ENCODE measurements around the gene CACNA2D1. TPM values are rescaled to one million over a fixed set of nuclear protein-coding genes. Genes with fewer than 3 reads are reported as not detected.
A peak's percentile ranks its signal among the peaks of the same experiment; 100 is the strongest.

Gene CACNA2D1
- total RNA-seq, 1 experiment from 2014 or later: 36.2 TPM

DNA sequence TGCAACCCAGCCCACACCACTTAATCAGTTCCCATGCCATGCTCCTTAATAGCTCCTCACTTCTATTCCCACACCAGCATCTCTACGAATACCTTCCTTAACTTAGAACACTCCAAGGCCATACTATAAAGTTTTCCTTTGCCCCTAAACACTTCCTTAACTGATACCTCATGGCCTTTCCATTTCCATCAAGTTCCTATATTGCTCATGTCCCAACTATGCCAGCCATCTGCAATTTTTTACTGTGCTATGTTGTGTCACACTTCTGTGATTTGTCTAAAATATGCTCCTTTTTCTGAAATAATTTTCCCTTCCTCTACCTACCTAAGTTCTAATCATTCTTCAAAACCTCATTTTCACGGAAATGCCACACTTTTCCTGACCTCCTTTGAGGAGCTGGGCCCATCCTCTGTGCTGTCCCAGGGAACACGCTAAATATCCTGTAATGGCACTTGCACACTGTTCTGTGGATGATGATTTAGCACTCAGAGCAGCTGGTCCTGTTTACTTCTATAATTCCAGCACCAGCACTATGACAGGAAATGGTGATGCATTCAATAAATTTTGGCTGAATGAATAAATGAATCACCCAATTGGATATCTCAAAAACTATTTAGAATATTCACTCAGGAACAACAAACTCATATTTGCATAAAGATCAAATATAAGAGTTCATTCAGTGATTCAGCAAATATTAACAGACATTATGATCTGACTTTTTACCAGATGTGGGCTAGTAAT lies 407.3 kb downstream of the CACNA2D1 start:
- H3K27ac ChIP-seq (ENCODE audit: insufficient read length, low read depth, low read length): no peak overlapping the region
- no CpG with 5 or more reads among the region's 3 CpGs for WGBS (ENCODE audit: extremely low coverage, insufficient read length, low lambda C conversion rate)

More for the DNA sequence above, 407.3 kb downstream of the CACNA2D1 start:
- no peaks in the 10 kb centered on the region for H3K79me1 ChIP-seq (ENCODE audit: insufficient read depth, low read depth, low read length, poor library complexity, severe bottlenecking)
- H4K91ac ChIP-seq (ENCODE audit: insufficient read length, low read depth, low read length): no peak overlapping the region
- Mint-ChIP-seq H3K4me3 (no peak overlapping the region), H3K36me3 (ENCODE audit: insufficient read depth in 1 of 3, low read depth in 3 of 3) (no peaks in the 10 kb centered on the region; a peak in 1 of 7 replicates), H3K27me3 (ENCODE audit: low read depth) (no peaks in the 10 kb centered on the region), H3K4me1 (peaks cover 18 to 21% of the 10 kb centered on the region in 2 experiments), H3K9me3 (no peaks in the 10 kb centered on the region), H3K27ac (peak overlapping the region in 2 of 3 experiments; percentile 21 to 25; a peak in 1 of 7 replicates)
- H3K14ac ChIP-seq (ENCODE audit: insufficient read depth, low read length): no peak overlapping the region
- H3K4ac ChIP-seq (ENCODE audit: low read depth, low read length): no peak overlapping the region
- no peaks in the 10 kb centered on the region for H4K20me1 ChIP-seq (ENCODE audit: control insufficient read depth, insufficient read depth, insufficient read length)
- H2BK120ac ChIP-seq (ENCODE audit: low read depth, low read length, poor library complexity, severe bottlenecking): no peak overlapping the region
- no peaks in the 10 kb centered on the region for H3K23me2 ChIP-seq (ENCODE audit: insufficient read length, low read depth, low read length, poor library complexity, severe bottlenecking)
- no peaks in the 10 kb centered on the region for H3K27me3 ChIP-seq (ENCODE audit: insufficient read depth, low read length)
- no peak overlapping the region for H3K18ac ChIP-seq (ENCODE audit: insufficient read length, low read depth, low read length)
- no peaks in the 10 kb centered on the region for H3K9me3 ChIP-seq (ENCODE audit: control insufficient read depth, low read depth, low read length)
- no peak overlapping the region for H3K23ac ChIP-seq (ENCODE audit: insufficient read length, low read depth, low read length)
- no peak overlapping the region for H3K9ac ChIP-seq (ENCODE audit: extremely low read depth, insufficient read length, low read length)
- TF ChIP-seq, protein P1, sequence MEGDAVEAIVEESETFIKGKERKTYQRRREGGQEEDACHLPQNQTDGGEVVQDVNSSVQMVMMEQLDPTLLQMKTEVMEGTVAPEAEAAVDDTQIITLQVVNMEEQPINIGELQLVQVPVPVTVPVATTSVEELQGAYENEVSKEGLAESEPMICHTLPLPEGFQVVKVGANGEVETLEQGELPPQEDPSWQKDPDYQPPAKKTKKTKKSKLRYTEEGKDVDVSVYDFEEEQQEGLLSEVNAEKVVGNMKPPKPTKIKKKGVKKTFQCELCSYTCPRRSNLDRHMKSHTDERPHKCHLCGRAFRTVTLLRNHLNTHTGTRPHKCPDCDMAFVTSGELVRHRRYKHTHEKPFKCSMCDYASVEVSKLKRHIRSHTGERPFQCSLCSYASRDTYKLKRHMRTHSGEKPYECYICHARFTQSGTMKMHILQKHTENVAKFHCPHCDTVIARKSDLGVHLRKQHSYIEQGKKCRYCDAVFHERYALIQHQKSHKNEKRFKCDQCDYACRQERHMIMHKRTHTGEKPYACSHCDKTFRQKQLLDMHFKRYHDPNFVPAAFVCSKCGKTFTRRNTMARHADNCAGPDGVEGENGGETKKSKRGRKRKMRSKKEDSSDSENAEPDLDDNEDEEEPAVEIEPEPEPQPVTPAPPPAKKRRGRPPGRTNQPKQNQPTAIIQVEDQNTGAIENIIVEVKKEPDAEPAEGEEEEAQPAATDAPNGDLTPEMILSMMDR (conservative IDR thresholded peaks at IDR 0.05): no peak
- DNase-seq: no peak
- no peaks in the 10 kb centered on the region for H3K79me2 ChIP-seq (ENCODE audit: insufficient read depth, low read length)
- H2BK12ac ChIP-seq (ENCODE audit: insufficient read length, low read depth, low read length): no peak overlapping the region
- no peak overlapping the region for H2BK15ac ChIP-seq (ENCODE audit: low read depth, low read length)
- no peak overlapping the region for H2AK5ac ChIP-seq (ENCODE audit: insufficient read length, low read length)
- no peak overlapping the region for H2AFZ ChIP-seq (ENCODE audit: low read length)
- no peak overlapping the region for H3K4me2 ChIP-seq (ENCODE audit: insufficient read depth, insufficient read length, low read length)
- no peak overlapping the region for H4K8ac ChIP-seq (replicated peaks; ENCODE audit: insufficient read length, low read depth, low read length)
- H3K4me1 ChIP-seq (ENCODE audit: insufficient read depth, low read length): no peaks in the 10 kb centered on the region; the same call in 1 of the 2 replicates
- H4K5ac ChIP-seq (ENCODE audit: insufficient read length, low read depth, low read length): no peak overlapping the region
- H2BK5ac ChIP-seq (ENCODE audit: insufficient read length, low read length): no peak overlapping the region
- no peak overlapping the region for H3K56ac ChIP-seq (ENCODE audit: insufficient read length, low read depth, low read length)
- no peak overlapping the region for H2BK20ac ChIP-seq (ENCODE audit: low read depth, low read length, poor library complexity, severe bottlenecking)
- H3T11ph ChIP-seq (ENCODE audit: low read length): no peak overlapping the region
